Measurements from ENCODE around the gene MCF2L.

Gene MCF2L

GRCh38 chr13:113138792-113139551, 170.0 kb downstream of the MCF2L start:
- DNase-seq = no peak

DNA sequence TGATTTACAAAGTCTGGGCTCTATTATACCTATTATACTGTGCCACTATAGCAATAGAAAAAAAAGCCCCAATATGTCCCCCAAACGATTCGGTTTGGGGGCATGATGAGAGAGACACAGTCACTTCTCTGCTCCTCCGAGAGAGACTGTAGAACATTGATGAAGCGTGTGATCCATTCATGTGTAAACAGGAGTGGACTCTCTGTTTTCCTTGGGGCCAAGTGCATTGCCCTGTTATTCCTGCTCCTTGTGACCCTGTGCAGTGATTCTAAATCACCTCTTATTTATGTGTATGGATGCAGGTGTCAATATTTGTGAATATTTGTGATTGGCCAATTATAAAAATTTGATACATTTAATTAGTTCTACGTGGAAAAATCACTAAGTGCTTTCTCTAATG, 170.6 kb downstream of the MCF2L start:
- DNase-seq = no peak

GRCh38 chr13:113140677-113141600, 171.9 kb downstream of the MCF2L start:
- DNase-seq = no peak

DNA sequence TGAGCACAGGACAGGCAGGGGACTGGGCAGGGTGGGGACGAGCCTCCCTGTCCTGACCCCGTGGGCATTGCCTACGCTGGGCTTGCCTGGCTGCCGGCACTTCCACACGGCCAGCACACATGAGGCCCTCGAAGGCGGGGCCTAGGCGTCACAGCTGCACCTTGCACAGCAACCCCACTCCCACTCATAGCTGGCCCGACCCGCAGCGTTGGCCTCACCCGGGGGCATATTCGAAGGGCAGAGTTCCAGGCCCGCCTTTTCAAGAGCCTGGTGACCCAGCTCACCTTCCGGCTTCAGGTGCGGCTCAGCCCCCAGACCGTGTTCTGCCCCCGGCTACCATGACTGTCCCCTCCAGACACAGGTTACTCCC, 172.6 kb downstream of the MCF2L start:
- no peak for DNase-seq

DNA sequence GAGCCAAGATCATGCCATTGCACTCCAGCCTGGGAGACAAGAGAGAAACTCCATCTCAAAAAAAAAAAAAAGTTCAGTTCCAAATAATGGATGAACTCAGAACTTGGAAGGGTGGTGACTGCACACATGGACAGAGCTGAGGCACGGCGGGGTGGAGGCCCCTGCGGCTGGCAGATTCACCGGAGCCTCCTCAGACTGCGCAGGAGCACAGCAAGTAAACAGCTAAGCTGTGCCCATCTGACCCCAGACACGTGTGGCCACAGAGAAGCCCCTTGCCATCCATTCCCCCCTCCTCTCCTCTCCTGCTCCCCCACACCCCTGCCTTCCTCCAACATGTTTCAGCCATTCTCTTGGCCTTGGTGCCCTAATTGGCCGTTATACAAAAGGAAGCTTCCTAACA, 173.9 kb downstream of the MCF2L start:
- no peak for DNase-seq

DNA sequence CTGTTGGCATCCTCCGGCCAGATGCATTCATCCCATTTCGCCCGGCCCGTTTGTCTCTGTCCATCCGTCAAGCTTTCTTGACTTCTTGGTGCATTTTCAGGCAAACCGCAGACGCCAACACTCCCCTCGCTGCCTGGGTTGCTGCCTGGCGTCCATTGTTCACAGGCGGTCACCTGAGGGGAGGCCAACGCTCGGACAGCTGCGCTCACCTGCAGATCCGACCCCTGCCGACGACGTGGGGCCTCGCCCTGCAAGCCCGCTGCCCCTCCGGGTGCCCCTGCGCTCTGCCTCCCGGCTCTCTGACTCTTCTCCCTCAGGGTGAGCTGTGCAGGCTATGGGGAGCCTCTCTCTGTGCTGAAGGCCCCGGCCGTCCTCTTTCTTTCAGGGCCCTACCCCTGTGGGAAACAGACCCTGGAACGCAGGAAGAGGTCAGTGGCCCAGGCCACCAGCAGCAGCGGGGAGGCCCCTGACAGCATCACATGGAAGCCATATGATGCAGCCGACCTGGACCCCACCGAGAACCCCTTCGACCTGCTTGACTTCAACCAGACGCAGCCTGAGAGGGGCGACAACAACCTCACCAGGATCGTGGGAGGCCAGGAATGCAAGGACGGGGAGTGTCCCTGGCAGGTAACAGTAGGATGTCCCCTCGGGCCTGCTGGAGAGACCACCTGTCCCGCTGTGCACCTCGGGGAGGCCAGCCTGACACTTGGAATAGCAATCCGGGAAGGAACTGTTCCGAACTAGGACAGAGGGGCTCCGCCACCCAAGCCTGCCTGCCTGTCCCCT, 174.6 kb downstream of the MCF2L start:
- no peak for DNase-seq

DNA sequence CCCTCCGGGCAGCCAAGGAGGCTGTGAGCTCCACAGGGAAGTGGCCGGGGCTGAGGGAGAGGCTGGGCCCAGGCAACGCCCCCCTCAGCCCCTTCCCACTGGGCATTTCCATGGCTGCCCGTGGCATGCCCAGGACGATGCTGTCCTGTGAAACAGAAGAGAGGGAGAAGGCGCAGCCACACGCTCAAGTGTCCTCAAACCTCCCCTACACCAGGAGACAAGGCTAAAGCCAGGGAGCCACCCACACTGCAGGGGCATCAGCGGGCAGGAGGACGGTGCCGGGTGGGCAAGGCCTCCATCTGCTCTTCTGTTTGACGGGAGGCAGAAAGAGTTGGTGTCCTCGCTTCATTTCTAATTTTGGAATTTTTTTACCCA, 175.2 kb downstream of the MCF2L start:
- no peak for DNase-seq

DNA sequence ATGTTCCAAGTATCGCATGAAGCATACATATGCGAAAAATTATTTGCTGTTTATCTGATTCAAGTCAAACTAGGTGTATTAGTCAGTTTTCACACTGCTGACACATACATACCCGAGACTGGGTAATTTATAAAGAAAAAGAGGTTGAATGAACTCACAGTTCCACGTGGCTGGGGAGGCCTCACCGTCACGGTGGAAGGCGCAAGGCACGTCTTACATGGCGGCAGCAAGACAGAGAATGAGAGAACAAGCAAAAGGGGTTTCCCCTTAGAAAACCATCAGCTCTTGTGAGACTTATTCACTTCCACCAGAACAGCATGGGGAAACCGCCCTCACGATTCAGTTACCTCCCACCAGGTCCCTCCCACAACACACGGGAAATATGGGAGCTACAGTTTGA, 176.5 kb downstream of the MCF2L start:
- DNase-seq = no peak

- no peak for DNase-seq
These were observed 177.0 kb downstream of the MCF2L start for GRCh38 chr13:113145911-113146598.

- no peak for DNase-seq
These were observed 177.7 kb downstream of the MCF2L start for GRCh38 chr13:113146750-113147149.

GRCh38 chr13:113147206-113147605, 178.2 kb downstream of the MCF2L start:
- DNase-seq = no peak

DNA sequence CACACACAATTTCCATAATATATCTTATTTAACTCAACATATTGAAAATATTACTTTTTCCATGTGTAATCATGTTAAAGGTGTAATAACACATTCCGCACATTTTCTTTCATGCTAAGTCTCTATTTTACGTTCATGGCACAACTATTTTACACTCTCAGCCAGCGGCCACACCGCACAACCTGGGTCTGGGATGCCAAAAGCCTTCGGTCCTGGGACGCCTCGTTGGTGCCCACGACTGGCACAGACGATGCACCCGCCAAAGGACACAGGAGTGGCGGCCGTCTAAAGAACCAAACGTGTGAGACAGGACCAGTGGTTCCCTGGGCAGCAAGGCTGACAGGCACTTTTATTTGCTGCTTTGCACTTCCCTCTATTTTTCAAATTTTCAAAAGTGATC, 179.4 kb downstream of the MCF2L start:
- no peak for DNase-seq

DNA sequence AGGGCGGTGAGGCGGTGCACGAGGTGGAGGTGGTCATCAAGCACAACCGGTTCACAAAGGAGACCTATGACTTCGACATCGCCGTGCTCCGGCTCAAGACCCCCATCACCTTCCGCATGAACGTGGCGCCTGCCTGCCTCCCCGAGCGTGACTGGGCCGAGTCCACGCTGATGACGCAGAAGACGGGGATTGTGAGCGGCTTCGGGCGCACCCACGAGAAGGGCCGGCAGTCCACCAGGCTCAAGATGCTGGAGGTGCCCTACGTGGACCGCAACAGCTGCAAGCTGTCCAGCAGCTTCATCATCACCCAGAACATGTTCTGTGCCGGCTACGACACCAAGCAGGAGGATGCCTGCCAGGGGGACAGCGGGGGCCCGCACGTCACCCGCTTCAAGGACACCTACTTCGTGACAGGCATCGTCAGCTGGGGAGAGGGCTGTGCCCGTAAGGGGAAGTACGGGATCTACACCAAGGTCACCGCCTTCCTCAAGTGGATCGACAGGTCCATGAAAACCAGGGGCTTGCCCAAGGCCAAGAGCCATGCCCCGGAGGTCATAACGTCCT, 180.0 kb downstream of the MCF2L start:
- no peak for DNase-seq
